ENCODE measurements around the gene FAM81A.

DNA sequence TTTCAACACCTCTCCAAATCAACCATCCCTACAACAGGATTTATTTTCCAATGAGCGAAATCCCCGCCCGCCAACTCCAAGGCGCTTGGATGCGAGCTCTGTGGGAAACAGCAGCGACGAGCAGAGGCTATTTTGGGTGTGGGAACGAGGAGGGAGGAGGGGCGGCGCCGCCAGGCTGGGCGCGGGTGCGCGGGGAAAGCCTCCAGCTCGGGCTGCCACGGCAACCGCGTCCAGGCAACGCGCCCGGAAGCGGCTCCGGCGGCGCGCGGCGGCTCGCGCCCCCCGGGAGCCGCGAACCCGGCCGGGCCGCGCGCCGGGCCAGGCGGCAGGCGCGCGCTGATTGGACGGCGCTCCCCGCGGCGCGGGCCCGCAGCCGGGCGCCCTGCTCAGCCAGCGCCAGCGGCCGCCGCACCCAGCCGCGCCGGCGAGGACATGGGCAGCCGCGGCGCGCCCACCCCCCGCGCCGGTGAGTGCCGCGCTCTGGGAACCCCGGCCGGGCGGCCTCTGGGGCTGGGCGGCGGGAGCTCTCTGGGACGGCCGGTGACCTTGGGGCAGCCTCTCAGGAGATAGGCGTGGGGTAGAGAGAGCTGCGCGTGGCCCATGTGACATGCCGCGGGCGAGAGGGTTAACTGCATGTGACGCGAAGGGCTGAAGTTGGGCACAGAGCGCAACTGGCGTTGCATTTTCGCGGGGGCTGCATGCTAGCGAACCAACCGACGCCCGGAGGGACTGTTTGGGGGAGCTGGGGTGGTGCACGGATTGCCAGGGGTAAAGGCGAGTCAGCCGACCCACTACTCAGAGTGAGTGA lies at the start of gene FAM81A:
- TF ChIP-seq, protein P1, sequence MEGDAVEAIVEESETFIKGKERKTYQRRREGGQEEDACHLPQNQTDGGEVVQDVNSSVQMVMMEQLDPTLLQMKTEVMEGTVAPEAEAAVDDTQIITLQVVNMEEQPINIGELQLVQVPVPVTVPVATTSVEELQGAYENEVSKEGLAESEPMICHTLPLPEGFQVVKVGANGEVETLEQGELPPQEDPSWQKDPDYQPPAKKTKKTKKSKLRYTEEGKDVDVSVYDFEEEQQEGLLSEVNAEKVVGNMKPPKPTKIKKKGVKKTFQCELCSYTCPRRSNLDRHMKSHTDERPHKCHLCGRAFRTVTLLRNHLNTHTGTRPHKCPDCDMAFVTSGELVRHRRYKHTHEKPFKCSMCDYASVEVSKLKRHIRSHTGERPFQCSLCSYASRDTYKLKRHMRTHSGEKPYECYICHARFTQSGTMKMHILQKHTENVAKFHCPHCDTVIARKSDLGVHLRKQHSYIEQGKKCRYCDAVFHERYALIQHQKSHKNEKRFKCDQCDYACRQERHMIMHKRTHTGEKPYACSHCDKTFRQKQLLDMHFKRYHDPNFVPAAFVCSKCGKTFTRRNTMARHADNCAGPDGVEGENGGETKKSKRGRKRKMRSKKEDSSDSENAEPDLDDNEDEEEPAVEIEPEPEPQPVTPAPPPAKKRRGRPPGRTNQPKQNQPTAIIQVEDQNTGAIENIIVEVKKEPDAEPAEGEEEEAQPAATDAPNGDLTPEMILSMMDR (IDR thresholded peaks at IDR 0.05), result no peak
- TF ChIP-seq POLR2A (IDR thresholded peaks at IDR 0.05; ENCODE audit: low read length) (peak; percentile 38; the same call in 1 of the 2 replicates), TP53 (CRISPR knock-in tag; IDR thresholded peaks at IDR 0.05) (no peak), GATA3 (IDR thresholded peaks at IDR 0.05; ENCODE audit: borderline replicate concordance) (no peak), HOXA7 (CRISPR knock-in tag; IDR thresholded peaks at IDR 0.05) (no peak), POLR2AphosphoS2 (conservative IDR thresholded peaks at IDR 0.05; ENCODE audit: low read length) (no peak), EP300 (IDR thresholded peaks at IDR 0.05) (no peak), JUN (IDR thresholded peaks at IDR 0.05) (peak in 1 of 2 experiments; percentile 60; a peak in 1 of 5 replicates), CHD4 (IDR thresholded peaks at IDR 0.05; ENCODE audit: borderline replicate concordance) (no peak)
- TF ChIP-seq, protein P2, sequence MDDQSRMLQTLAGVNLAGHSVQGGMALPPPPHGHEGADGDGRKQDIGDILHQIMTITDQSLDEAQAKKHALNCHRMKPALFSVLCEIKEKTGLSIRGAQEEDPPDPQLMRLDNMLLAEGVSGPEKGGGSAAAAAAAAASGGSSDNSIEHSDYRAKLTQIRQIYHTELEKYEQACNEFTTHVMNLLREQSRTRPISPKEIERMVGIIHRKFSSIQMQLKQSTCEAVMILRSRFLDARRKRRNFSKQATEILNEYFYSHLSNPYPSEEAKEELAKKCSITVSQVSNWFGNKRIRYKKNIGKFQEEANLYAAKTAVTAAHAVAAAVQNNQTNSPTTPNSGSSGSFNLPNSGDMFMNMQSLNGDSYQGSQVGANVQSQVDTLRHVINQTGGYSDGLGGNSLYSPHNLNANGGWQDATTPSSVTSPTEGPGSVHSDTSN (IDR thresholded peaks at IDR 0.05), result no peak
- TF ChIP-seq, protein P3, sequence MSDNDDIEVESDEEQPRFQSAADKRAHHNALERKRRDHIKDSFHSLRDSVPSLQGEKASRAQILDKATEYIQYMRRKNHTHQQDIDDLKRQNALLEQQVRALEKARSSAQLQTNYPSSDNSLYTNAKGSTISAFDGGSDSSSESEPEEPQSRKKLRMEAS (IDR thresholded peaks at IDR 0.05), result peak; percentile 90
- TF ChIP-seq, protein P4, sequence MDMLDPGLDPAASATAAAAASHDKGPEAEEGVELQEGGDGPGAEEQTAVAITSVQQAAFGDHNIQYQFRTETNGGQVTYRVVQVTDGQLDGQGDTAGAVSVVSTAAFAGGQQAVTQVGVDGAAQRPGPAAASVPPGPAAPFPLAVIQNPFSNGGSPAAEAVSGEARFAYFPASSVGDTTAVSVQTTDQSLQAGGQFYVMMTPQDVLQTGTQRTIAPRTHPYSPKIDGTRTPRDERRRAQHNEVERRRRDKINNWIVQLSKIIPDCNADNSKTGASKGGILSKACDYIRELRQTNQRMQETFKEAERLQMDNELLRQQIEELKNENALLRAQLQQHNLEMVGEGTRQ (IDR thresholded peaks at IDR 0.05), result peak; percentile 78
- TF ChIP-seq, protein P5, sequence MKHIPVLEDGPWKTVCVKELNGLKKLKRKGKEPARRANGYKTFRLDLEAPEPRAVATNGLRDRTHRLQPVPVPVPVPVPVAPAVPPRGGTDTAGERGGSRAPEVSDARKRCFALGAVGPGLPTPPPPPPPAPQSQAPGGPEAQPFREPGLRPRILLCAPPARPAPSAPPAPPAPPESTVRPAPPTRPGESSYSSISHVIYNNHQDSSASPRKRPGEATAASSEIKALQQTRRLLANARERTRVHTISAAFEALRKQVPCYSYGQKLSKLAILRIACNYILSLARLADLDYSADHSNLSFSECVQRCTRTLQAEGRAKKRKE (CRISPR knock-in tag; IDR thresholded peaks at IDR 0.05; ENCODE audit: low read depth), result no peak
